ENCODE measurements around the gene KLHL41.

The KLHL41 gene

GRCh38 chr2:169480079-169480465 lies 29.4 kb upstream of the KLHL41 start:
- TF ChIP-seq CTCF (IDR thresholded peaks at IDR 0.05; ENCODE audit: low read depth, low read length, missing control alignments): no peak
- H3K4me3 ChIP-seq (ENCODE audit: low read depth, low read length): peak overlapping the region; percentile 78
- DNase-seq (ENCODE audit: low read depth): no peak

- TF ChIP-seq CTCF (IDR thresholded peaks at IDR 0.05; ENCODE audit: low read depth, low read length, missing control alignments): no peak
- no peak overlapping the region for H3K4me3 ChIP-seq (ENCODE audit: low read depth, low read length)
- DNase-seq (ENCODE audit: low read depth): no peak
Observed at GRCh38 chr2:169485650-169486138, 23.8 kb upstream of the KLHL41 start.

DNA sequence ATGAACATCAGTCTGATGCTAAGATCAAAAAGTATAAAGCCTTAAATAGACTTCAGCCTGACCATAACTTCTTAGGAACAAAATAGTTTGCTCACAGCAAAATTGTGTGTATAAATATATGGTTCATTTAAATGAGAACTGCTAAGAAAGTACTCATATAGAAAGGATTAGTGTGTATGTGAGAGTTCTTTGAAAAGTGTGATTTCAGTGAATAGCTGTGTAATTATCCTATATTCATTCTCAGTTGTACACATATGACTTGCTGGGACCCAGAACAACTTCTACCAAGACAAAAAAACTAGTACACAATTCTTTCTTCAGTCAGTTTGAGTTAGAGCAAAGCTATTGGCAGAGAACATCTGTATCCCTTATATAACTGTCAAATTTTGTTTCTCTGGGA lies 23.0 kb upstream of the KLHL41 start:
- TF ChIP-seq CTCF (IDR thresholded peaks at IDR 0.05; ENCODE audit: low read depth, low read length, missing control alignments): no peak

GRCh38 chr2:169490834-169491233 lies 18.7 kb upstream of the KLHL41 start:
- DNase-seq (ENCODE audit: low read depth): no peak
- no peak for TF ChIP-seq CTCF (IDR thresholded peaks at IDR 0.05; ENCODE audit: low read depth, low read length, missing control alignments)
- H3K4me3 ChIP-seq (ENCODE audit: low read depth, low read length): no peak overlapping the region

More for the DNA sequence above, 23.0 kb upstream of the KLHL41 start:
- no peak for DNase-seq (ENCODE audit: low read depth)
- no peak overlapping the region for H3K4me3 ChIP-seq (ENCODE audit: low read depth, low read length)

DNA sequence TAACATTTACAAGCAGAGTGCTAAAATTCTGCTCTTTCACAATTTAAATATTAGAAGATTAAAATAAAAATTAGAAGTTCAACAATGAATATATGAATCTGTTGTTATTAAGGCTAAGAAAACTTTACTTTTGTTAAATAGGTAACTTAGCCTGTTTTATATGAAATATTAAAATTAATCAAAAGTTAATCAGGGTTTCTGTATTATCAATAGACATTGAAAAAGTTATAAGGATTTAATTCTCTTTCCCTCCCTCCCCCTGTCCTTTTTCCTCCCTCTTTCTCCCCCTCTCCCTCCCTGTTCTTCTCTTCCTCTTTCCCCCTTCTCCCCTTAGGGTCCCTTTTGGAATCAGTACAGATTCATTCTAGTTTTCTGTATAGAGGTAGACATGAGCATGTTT lies 18.1 kb upstream of the KLHL41 start:
- no peak for DNase-seq (ENCODE audit: low read depth)
- no peak for TF ChIP-seq CTCF (IDR thresholded peaks at IDR 0.05; ENCODE audit: low read depth, low read length, missing control alignments)
- H3K4me3 ChIP-seq (ENCODE audit: low read depth, low read length): no peak overlapping the region

- no peak for DNase-seq (ENCODE audit: low read depth)
- no peak for TF ChIP-seq CTCF (IDR thresholded peaks at IDR 0.05; ENCODE audit: low read depth, low read length, missing control alignments)
- H3K4me3 ChIP-seq (ENCODE audit: low read depth, low read length): no peak overlapping the region
Observed at GRCh38 chr2:169493360-169493759, 16.1 kb upstream of the KLHL41 start.

- no peak for TF ChIP-seq CTCF (IDR thresholded peaks at IDR 0.05; ENCODE audit: low read depth, low read length, missing control alignments)
- DNase-seq (ENCODE audit: low read depth): no peak
- H3K4me3 ChIP-seq (ENCODE audit: low read depth, low read length): no peak overlapping the region
Observed at GRCh38 chr2:169495310-169495928, 14.1 kb upstream of the KLHL41 start.
